ENCODE data around the gene GOLGA8H.
"Not testable (repeated sequence)": the region's sequence is repeated elsewhere in the genome, so short reads cannot be mapped to it uniquely, and the experiment has no call there.

GOLGA8H gene

DNA sequence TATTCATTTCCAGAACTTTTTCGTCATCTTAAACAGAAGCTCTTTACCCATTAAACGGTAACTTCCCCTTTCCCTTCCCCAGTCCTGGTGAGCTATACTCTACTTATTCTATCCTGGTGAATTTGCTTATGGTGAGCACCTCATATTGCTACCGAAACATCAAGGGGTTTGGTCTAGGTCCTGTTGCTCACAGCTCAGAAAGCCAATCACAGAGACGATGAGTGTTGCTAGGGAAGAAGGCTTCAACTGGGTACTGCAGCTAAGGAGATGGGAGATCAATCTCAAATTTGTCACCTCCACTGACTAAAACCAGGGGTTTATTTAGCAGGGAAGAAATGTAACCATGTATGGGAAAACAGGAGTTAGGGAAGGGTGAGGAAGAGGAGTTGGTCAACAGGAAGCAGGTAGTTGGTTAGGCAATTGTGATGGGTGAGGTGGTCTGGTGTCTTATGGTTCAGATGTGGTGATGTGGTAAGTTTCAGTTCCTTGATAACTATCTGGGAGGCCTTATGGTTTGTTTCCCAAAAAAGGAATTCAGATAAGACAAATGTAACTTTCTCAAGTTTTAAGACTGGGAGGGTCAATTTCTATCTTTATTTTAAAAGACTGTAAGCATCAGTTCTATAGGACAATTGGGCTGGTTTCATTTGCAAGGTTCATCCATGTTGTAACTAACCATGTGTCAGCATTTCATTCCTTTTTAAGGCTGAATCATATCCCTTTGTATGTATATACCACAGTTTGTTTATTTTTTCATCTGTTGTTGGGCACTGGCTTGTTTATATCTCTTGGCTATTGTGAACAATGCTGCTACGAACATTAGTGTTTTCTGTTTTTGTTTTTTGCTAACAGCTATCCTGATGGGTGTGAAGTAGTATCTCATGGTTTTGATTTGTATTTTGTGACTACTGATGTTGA is 46.4 kb downstream of the GOLGA8H start:
- DNase-seq (ENCODE audit: low read depth, low spot score): no peak

DNA sequence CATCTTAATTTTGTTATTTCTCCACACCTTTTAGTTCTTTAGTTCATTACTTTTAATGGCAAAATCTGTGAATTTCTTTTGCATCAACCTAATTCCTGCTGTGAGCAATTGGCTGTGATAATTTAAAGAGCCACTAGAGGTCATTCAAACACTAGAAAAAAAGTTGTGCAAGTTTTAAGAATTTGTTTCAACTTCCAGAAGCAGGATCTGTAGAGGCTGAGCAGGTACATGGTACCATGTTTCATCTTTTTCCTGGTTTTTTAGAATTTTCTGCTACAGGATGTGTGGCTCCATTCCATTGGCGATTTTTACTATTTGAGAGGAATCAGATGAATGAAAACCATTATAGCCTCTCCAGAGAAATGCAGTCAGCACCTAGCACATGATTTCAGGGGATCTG is 57.3 kb downstream of the GOLGA8H start:
- in situ Hi-C loops (cut with HindIII; ENCODE audit: low sequenced_read_pairs); H3K4me3 ChIP-seq (ENCODE audit: low read depth, low read length); DNase-seq (ENCODE audit: low read depth, low spot score): not testable (repeated sequence)
- TF ChIP-seq, protein P1, sequence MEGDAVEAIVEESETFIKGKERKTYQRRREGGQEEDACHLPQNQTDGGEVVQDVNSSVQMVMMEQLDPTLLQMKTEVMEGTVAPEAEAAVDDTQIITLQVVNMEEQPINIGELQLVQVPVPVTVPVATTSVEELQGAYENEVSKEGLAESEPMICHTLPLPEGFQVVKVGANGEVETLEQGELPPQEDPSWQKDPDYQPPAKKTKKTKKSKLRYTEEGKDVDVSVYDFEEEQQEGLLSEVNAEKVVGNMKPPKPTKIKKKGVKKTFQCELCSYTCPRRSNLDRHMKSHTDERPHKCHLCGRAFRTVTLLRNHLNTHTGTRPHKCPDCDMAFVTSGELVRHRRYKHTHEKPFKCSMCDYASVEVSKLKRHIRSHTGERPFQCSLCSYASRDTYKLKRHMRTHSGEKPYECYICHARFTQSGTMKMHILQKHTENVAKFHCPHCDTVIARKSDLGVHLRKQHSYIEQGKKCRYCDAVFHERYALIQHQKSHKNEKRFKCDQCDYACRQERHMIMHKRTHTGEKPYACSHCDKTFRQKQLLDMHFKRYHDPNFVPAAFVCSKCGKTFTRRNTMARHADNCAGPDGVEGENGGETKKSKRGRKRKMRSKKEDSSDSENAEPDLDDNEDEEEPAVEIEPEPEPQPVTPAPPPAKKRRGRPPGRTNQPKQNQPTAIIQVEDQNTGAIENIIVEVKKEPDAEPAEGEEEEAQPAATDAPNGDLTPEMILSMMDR (IDR thresholded peaks at IDR 0.05; ENCODE audit: low read depth, low read length): peak; percentile 18

More for the DNA sequence above, 46.4 kb downstream of the GOLGA8H start:
- TF ChIP-seq, protein P1 (IDR thresholded peaks at IDR 0.05; ENCODE audit: low read depth, low read length): no peak
- H3K4me3 ChIP-seq (ENCODE audit: low read depth, low read length): no peak overlapping the region
- in situ Hi-C loops (cut with HindIII; ENCODE audit: low sequenced_read_pairs): no loop called here

All from astrocyte of the spinal cord (primary cell).